Stimulated activated CD8-positive, alpha-beta memory T cell treated with anti-CD3 and anti-CD28 coated beads, Interleukin-12 subunit alpha, Interleukin-12 subunit beta, amount 100 ng/mL, for 24 hours (primary cell): Measurements from ENCODE around the gene HBA2.
"Not testable (repeated sequence)": the region's sequence is repeated elsewhere in the genome, so short reads cannot be mapped to it uniquely, and the experiment has no call there.

Experiments used
- DNase-seq: peaks from one replicate; pipeline ENCODE4 v3.0.0-alpha.2; 2020; ENCODE audit errors: extremely low read depth

Gene HBA2

GRCh38 chr16:194516-194915 is 21.8 kb downstream of the HBA2 start:
- no peak for DNase-seq

- DNase-seq, result no peak
These were observed 27.7 kb downstream of the HBA2 start for GRCh38 chr16:200388-200787.

- no peak for DNase-seq
These were observed 30.6 kb downstream of the HBA2 start for GRCh38 chr16:203246-203645.

- not testable (repeated sequence) for DNase-seq
These were observed 31.4 kb downstream of the HBA2 start for GRCh38 chr16:204046-204445.

- not testable (repeated sequence) for DNase-seq
These were observed 36.7 kb downstream of the HBA2 start for GRCh38 chr16:209359-209758.

GRCh38 chr16:211631-212180 is 39.0 kb downstream of the HBA2 start:
- not testable (repeated sequence) for DNase-seq

GRCh38 chr16:212999-213398 is 40.3 kb downstream of the HBA2 start:
- no peak for DNase-seq

- DNase-seq, result no peak
These were observed 47.3 kb downstream of the HBA2 start for GRCh38 chr16:220021-220420.
